Neuronal stem cell (in vitro differentiated cells): ENCODE data around the gene HOXD4.

Experiments
- DNase-seq: peaks from one replicate; pipeline ENCODE4 v3.0.0-alpha.2; 2013; ENCODE audit warnings: low spot score
- H2AFZ ChIP-seq: one replicate; pipeline ENCODE4 v1.6.1; 2013; ENCODE audit warnings: mild to moderate bottlenecking, low read length, inconsistent platforms
- H2AK5ac ChIP-seq: 2 replicates; pipeline ENCODE4 v1.6.1; 2013; ENCODE audit warnings: low read depth, mild to moderate bottlenecking, inconsistent platforms, low read length, moderate library complexity, mixed read lengths
- H2BK120ac ChIP-seq: 2 replicates; pipeline ENCODE4 v1.6.1; 2013; ENCODE audit warnings: low read depth, mild to moderate bottlenecking, inconsistent platforms, low read length, moderate library complexity, mixed read lengths
- H2BK12ac ChIP-seq: one replicate; pipeline ENCODE4 v1.6.1; 2013; ENCODE audit warnings: low read length, inconsistent platforms
- H2BK15ac ChIP-seq: 2 replicates; pipeline ENCODE4 v1.6.1; 2013; ENCODE audit warnings: mild to moderate bottlenecking, low read length, inconsistent platforms, mixed read lengths
- H2BK5ac ChIP-seq: one replicate; pipeline ENCODE4 v1.6.1; 2013; ENCODE audit warnings: inconsistent platforms, mild to moderate bottlenecking, low read length, moderate library complexity
- H3K14ac ChIP-seq: one replicate; pipeline ENCODE4 v1.6.1; 2013; ENCODE audit warnings: low read length, inconsistent platforms
- H3K18ac ChIP-seq: 2 replicates; pipeline ENCODE4 v1.6.1; 2013; ENCODE audit warnings: low read length, inconsistent platforms
- H3K23ac ChIP-seq: 2 replicates; pipeline ENCODE4 v1.6.1; 2013; ENCODE audit warnings: low read depth, mild to moderate bottlenecking, mixed read lengths, low read length, inconsistent platforms; ENCODE audit not compliant: poor library complexity
- H3K27ac ChIP-seq: replicated peaks from 3 replicates; pipeline ENCODE4 v1.5.1; 2013; ENCODE audit warnings: low read length, inconsistent platforms
- H3K27me3 ChIP-seq, 3 experiments: 2 replicates each; pipeline ENCODE4 v1.6.1; 2013; ENCODE audit warnings: low read length in 3 of 3, mild to moderate bottlenecking in 2 of 3, inconsistent platforms in 1 of 3, low read depth in 1 of 3, mixed read lengths in 1 of 3, moderate library complexity in 1 of 3; ENCODE audit not compliant: control insufficient read depth in 3 of 3, insufficient read depth in 3 of 3
- H3K36me3 ChIP-seq, 2 donors: replicated peaks in 1 of 2; 2 replicates each; pipeline ENCODE4 v1.6.1; 2013; ENCODE audit warnings: low read length in 2 of 2; ENCODE audit not compliant: control insufficient read depth in 2 of 2, insufficient read depth in 2 of 2
- H3K4ac ChIP-seq: 2 replicates; pipeline ENCODE4 v1.6.1; 2013; ENCODE audit warnings: inconsistent platforms, mild to moderate bottlenecking, low read length, moderate library complexity
- H3K4me1 ChIP-seq, 2 donors: 1 replicate in 1 of 2; 2 replicates in 1 of 2; pipeline ENCODE4 v1.6.1; 2013; ENCODE audit warnings: low read length in 2 of 2, low read depth in 1 of 2; ENCODE audit not compliant: control insufficient read depth in 2 of 2, insufficient read depth in 1 of 2
- H3K4me2 ChIP-seq: one replicate; pipeline ENCODE4 v1.6.1; 2013; ENCODE audit warnings: mild to moderate bottlenecking, low read length, inconsistent platforms; ENCODE audit not compliant: insufficient read depth, poor library complexity, severe bottlenecking
- H3K4me3 ChIP-seq, 2 donors: 2 replicates each; pipeline ENCODE4 v1.5.1; 2013; ENCODE audit warnings: low read length in 2 of 2, mild to moderate bottlenecking in 2 of 2, inconsistent platforms in 1 of 2, moderate library complexity in 1 of 2
- H3K79me1 ChIP-seq: one replicate; pipeline ENCODE4 v1.6.1; 2013; ENCODE audit warnings: low read depth, mild to moderate bottlenecking, inconsistent platforms, low read length, moderate library complexity
- H3K9ac ChIP-seq: one replicate; pipeline ENCODE4 v1.6.1; 2013; ENCODE audit warnings: mild to moderate bottlenecking, low read depth, low read length, inconsistent platforms; ENCODE audit not compliant: poor library complexity
- H3K9me3 ChIP-seq, 2 donors: replicated peaks in 1 of 2; 2 replicates each; pipeline versions ENCODE3 to v1.6.1; 2013; ENCODE audit warnings: low read length in 2 of 2, mild to moderate bottlenecking in 2 of 2, inconsistent platforms in 1 of 2, low read depth in 1 of 2, mixed read lengths in 1 of 2, moderate library complexity in 1 of 2; ENCODE audit not compliant: control insufficient read depth in 2 of 2, insufficient read depth in 1 of 2
- H4K8ac ChIP-seq: one replicate; pipeline ENCODE4 v1.6.1; 2013; ENCODE audit warnings: low read depth, mild to moderate bottlenecking, inconsistent platforms, low read length, moderate library complexity
- H4K91ac ChIP-seq: one replicate; pipeline ENCODE4 v1.6.1; 2013; ENCODE audit warnings: low read length, low read depth, mild to moderate bottlenecking, inconsistent platforms; ENCODE audit not compliant: poor library complexity
- WGBS, 2 donors: extraction: QIAGEN DNeasy Blood & Tissue Kit; methylation state at CpG; one replicate each; pipeline ENCODE4 v1.1.7; 2013; ENCODE audit warnings: missing lambda C conversion rate in 2 of 2, mixed read lengths in 1 of 2; ENCODE audit not compliant: insufficient read length in 2 of 2, insufficient replicate concordance in 1 of 2; ENCODE audit errors: extremely low coverage in 2 of 2; 5-methylcytosine and 5-hydroxymethylcytosine counted together

Gene HOXD4

GRCh38 chr2:176166272-176166671 is 14.9 kb downstream of the HOXD4 start:
- no peak overlapping the region for H2BK12ac ChIP-seq
- no peak overlapping the region for H2AK5ac ChIP-seq
- no peak overlapping the region for H3K14ac ChIP-seq
- no peak overlapping the region for H3K23ac ChIP-seq
- no peak for DNase-seq
- no peak overlapping the region for H2BK15ac ChIP-seq
- H3K9ac ChIP-seq = no peak overlapping the region
- H4K8ac ChIP-seq = no peak overlapping the region
- no CpG with 5 or more reads among the region's 2 CpGs for whole genome bisulfite sequencing, 2 donors
- H2BK5ac ChIP-seq = no peak overlapping the region
- H3K27ac ChIP-seq = no peak overlapping the region
- no peaks in the 10 kb centered on the region for H3K36me3 ChIP-seq
- H3K4me1 ChIP-seq = no peaks in the 10 kb centered on the region
- no peak overlapping the region for H3K4me3 ChIP-seq
- H3K9me3 ChIP-seq = peaks cover 13 to 16% of the 10 kb centered on the region in 2 donors
- H4K91ac ChIP-seq = no peak overlapping the region
- no peak overlapping the region for H3K18ac ChIP-seq
- H3K4ac ChIP-seq = no peak overlapping the region
- no peaks in the 10 kb centered on the region for H3K79me1 ChIP-seq
- H3K27me3 ChIP-seq = peaks cover 49 to 98% (median 89%) of the 10 kb centered on the region in 3 experiments
- H3K4me2 ChIP-seq = no peak overlapping the region
- H2BK120ac ChIP-seq = no peak overlapping the region
- H2AFZ ChIP-seq = no peak overlapping the region

- no CpG with 5 or more reads among the region's 1 CpG for WGBS, 2 donors
- Histone ChIP-seq H3K4me2 (no peak overlapping the region), H3K27ac (no peak overlapping the region), H4K91ac (no peak overlapping the region), H3K18ac (no peak overlapping the region), H3K4me1 (peaks cover 0 to 3% of the 10 kb centered on the region in 2 donors), H3K36me3 (no peaks in the 10 kb centered on the region), H3K79me1 (no peaks in the 10 kb centered on the region), H3K4me3 (no peak overlapping the region), H3K14ac (no peak overlapping the region), H3K23ac (no peak overlapping the region), H3K9me3 (peaks cover 12 to 13% of the 10 kb centered on the region in 2 donors), H3K27me3 (peaks cover 50 to 98% (median 89%) of the 10 kb centered on the region in 3 experiments), H2AFZ (no peak overlapping the region), H2BK12ac (no peak overlapping the region), H3K4ac (no peak overlapping the region), H2BK5ac (no peak overlapping the region), H2BK120ac (no peak overlapping the region), H4K8ac (no peak overlapping the region), H3K9ac (no peak overlapping the region), H2AK5ac (no peak overlapping the region), H2BK15ac (no peak overlapping the region)
- no peak for DNase-seq
Measured at GRCh38 chr2:176167398-176167797, 16.0 kb downstream of the HOXD4 start.

DNA sequence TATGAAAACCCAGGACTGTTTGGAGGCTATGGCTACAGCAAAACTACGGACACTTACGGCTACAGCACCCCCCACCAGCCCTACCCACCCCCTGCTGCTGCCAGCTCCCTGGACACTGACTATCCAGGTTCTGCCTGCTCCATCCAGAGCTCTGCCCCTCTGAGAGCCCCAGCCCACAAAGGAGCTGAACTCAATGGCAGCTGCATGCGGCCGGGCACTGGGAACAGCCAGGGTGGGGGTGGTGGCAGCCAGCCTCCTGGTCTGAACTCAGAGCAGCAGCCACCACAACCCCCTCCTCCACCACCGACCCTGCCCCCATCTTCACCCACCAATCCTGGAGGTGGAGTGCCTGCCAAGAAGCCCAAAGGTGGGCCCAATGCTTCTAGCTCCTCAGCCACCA is 17.8 kb downstream of the HOXD4 start:
- Histone ChIP-seq H2BK5ac (no peak overlapping the region), H2BK15ac (no peak overlapping the region), H3K27me3 (peaks cover 43 to 98% (median 86%) of the 10 kb centered on the region in 3 experiments), H4K8ac (no peak overlapping the region), H3K14ac (no peak overlapping the region), H2BK12ac (no peak overlapping the region), H3K4me2 (no peak overlapping the region), H2AK5ac (no peak overlapping the region), H3K18ac (no peak overlapping the region), H3K36me3 (no peaks in the 10 kb centered on the region), H4K91ac (no peak overlapping the region), H2BK120ac (no peak overlapping the region), H3K27ac (no peak overlapping the region), H3K4me1 (peaks cover 0 to 3% of the 10 kb centered on the region in 2 donors), H2AFZ (no peak overlapping the region), H3K9me3 (peaks cover 5 to 10% of the 10 kb centered on the region in 2 donors), H3K79me1 (no peaks in the 10 kb centered on the region), H3K9ac (no peak overlapping the region), H3K4me3 (no peak overlapping the region), H3K23ac (no peak overlapping the region), H3K4ac (no peak overlapping the region)
- no peak for DNase-seq
- WGBS, 2 donors = no CpG with 5 or more reads among the region's 5 CpGs

- H2BK15ac ChIP-seq = no peak overlapping the region
- H2AK5ac ChIP-seq = no peak overlapping the region
- no peak overlapping the region for H3K14ac ChIP-seq
- H2BK120ac ChIP-seq = no peak overlapping the region
- peaks cover 38 to 98% (median 86%) of the 10 kb centered on the region in 3 experiments for H3K27me3 ChIP-seq
- no peak overlapping the region for H4K91ac ChIP-seq
- H2BK5ac ChIP-seq = no peak overlapping the region
- peaks cover 3 to 7% of the 10 kb centered on the region in 2 donors for H3K9me3 ChIP-seq
- no peaks in the 10 kb centered on the region for H3K36me3 ChIP-seq
- H3K4ac ChIP-seq = no peak overlapping the region
- no CpG with 5 or more reads among the region's 2 CpGs for WGBS, 2 donors
- H3K23ac ChIP-seq = no peak overlapping the region
- H3K4me1 ChIP-seq = peaks cover 3 to 7% of the 10 kb centered on the region in 2 donors
- H3K9ac ChIP-seq = no peak overlapping the region
- H2AFZ ChIP-seq = no peak overlapping the region
- H3K18ac ChIP-seq = no peak overlapping the region
- H3K27ac ChIP-seq = no peak overlapping the region
- no peak overlapping the region for H2BK12ac ChIP-seq
- DNase-seq = no peak
- H3K4me2 ChIP-seq = no peak overlapping the region
- H4K8ac ChIP-seq = no peak overlapping the region
- no peak overlapping the region for H3K4me3 ChIP-seq
- no peaks in the 10 kb centered on the region for H3K79me1 ChIP-seq
Measured at GRCh38 chr2:176169711-176170110, 18.4 kb downstream of the HOXD4 start.
